GM21723 (cell line): ENCODE measurements around the gene MTCL1.

Experiments used
- ATAC-seq: cut with Tn5 transposase; IDR thresholded peaks from one replicate; pipeline ENCODE4 v1.9.1; 2021; ENCODE audit warnings: mild to moderate bottlenecking, moderate library complexity; ENCODE audit not compliant: unreplicated experiment

Gene MTCL1

GRCh38 chr18:8854962-8855361, 149.6 kb downstream of the MTCL1 start:
- ATAC-seq, result no peak

GRCh38 chr18:8856212-8856611, 150.9 kb downstream of the MTCL1 start:
- no peak for ATAC-seq

- ATAC-seq, result no peak
Measured at GRCh38 chr18:8856769-8857393, 151.5 kb downstream of the MTCL1 start.

- no peak for ATAC-seq
Measured at GRCh38 chr18:8857806-8858205, 152.4 kb downstream of the MTCL1 start.

- no peak for ATAC-seq
Measured at GRCh38 chr18:8858888-8859511, 153.6 kb downstream of the MTCL1 start.

GRCh38 chr18:8860845-8861642, 155.7 kb downstream of the MTCL1 start:
- no peak for ATAC-seq

GRCh38 chr18:8863427-8863826, 158.1 kb downstream of the MTCL1 start:
- ATAC-seq, result no peak

GRCh38 chr18:8865934-8866333, 160.6 kb downstream of the MTCL1 start:
- ATAC-seq, result no peak

- no peak for ATAC-seq
Measured at GRCh38 chr18:8866679-8867078, 161.3 kb downstream of the MTCL1 start.

GRCh38 chr18:8868276-8868675, 162.9 kb downstream of the MTCL1 start:
- no peak for ATAC-seq

- no peak for ATAC-seq
Measured at GRCh38 chr18:8868779-8869415, 163.5 kb downstream of the MTCL1 start.

GRCh38 chr18:8869696-8870095, 164.3 kb downstream of the MTCL1 start:
- ATAC-seq, result no peak

- no peak for ATAC-seq
Measured at GRCh38 chr18:8870528-8870927, 165.2 kb downstream of the MTCL1 start.

- ATAC-seq, result no peak
Measured at GRCh38 chr18:8871489-8871888, 166.1 kb downstream of the MTCL1 start.

GRCh38 chr18:8874872-8875271, 169.5 kb downstream of the MTCL1 start:
- ATAC-seq, result no peak

- no peak for ATAC-seq
Measured at GRCh38 chr18:8876887-8877286, 171.5 kb downstream of the MTCL1 start.

- no peak for ATAC-seq
Measured at GRCh38 chr18:8881103-8881502, 175.7 kb downstream of the MTCL1 start.
